Kidney tubule cell (primary cell): ENCODE results near the gene CCDC187.

ENCODE experiments used
- DNase-seq: peaks from one replicate; pipeline ENCODE4 v3.0.0-alpha.2; 2018; ENCODE audit warnings: low spot score

CCDC187 gene

DNA sequence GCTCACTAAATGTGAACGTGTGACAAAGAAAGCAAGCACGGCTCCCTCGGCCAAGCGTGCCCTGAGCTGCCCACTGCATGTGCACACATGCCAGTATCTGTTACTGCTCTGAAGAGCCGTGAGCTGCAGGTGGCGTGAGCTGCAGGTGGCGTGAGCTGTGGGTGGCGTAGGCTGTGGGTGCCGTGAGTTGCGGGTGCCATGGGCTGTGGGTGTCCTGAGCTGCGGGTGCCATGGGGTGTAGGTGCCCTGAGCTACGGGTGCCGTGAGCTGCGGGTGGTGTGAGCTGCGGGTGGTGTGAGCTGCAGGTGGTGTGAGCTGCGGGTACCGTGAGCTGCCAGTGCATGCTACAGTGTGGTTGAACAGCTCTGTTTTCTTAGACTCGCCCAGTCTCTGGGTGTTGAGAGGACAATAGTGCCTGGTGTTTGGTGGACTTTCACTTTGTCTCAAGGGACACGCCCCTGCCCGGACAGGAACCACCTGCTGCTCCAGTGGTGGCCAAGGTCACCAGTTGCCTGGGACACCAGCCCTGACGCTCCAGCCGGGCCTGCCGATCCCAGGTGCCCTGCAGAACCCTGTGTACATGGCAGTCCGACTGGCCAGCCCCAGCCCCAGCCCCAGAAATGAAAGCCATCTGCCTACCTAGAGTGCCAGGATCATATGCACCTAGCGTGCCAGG, 6.7 kb downstream of the CCDC187 start:
- DNase-seq: peak; percentile 39

DNA sequence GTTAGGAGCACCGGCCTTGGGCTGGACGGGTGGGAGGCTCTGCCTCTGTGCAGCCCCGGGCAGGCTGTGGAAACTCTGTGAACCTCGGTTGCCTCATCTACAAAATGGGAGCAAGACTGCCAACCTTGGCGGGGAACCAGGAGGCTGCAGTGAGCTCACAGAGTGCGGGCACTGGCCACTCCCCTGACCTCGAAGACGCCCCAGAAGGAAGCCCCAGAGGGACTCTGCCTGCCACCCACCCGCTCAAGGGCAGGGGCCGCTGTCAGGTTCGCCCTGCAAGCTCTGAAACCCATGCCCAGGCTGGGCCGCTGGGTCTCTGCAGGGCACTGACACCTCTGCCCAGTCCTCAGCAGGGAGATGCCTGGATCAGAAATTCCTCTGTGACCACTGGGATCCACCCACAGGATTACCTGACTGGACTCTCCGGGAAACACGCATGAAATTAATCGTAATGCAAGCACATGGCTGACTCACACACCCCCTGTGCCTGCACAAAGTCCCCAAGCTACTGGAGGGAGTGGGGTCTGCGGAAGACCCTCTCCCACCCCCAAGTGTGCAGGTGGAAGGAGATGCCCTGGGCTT, 7.4 kb downstream of the CCDC187 start:
- peak; percentile 55 for DNase-seq

DNA sequence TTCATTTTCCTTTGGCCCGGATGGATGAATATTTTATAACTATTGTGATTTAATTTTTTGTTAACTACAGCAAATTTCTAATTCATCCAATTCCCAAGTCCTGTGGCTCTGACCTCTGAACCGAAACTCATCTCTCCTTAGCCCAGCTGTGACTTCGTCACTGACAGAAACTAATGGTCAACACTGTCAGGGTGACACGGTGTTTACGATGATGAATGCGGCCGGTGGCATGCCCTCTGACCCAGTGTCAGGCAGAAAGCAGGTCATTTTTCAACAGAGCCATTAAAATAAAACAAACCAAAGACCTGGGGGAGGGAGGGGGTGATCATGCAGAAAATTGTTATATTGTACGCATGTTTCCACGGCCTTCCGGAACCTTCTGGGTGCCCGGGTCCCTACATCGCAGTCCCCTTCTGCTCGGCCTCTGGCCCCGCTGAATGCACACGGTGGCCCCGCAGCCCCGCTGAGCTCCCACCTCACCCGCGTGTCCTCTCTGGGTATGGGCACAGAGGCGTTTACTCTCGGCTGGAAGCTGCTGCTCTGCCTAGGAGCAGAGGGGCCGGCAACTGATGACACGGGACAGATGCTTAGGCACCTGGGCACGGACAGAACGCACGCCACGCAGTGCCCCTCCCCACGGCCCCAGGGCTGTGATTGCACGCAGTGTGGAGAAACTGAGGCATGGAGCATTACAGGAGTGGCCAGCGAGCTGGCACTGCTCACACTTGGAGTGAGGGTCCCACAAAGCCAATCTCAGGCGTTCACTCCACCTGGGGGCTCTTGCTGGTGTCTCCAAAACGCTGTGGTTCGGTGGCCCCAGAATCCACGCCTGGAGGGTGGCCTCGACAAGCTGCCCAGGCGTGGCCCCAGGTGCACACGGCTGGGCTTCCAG, 8.1 kb downstream of the CCDC187 start:
- DNase-seq: peak; percentile 65

DNA sequence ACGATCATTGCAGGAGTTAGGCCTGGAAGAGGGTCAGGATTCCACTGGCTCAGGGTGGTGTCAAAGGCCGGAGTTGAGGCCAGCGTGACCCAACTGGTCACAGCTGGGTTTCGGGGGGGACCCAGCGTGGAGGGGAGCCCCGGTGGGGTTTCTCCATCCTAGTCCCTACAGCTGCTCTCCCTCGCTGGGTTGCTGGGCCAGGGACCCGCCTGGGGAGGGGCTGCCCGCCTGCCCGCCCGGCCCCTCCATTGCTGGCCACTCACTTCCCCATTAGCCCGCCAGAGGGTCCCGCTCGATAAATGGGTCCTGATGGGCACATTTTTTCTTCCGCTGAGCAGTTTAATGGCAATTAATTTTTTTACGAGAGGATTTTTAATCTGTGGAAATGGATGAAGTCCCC, 8.8 kb downstream of the CCDC187 start:
- no peak for DNase-seq

DNA sequence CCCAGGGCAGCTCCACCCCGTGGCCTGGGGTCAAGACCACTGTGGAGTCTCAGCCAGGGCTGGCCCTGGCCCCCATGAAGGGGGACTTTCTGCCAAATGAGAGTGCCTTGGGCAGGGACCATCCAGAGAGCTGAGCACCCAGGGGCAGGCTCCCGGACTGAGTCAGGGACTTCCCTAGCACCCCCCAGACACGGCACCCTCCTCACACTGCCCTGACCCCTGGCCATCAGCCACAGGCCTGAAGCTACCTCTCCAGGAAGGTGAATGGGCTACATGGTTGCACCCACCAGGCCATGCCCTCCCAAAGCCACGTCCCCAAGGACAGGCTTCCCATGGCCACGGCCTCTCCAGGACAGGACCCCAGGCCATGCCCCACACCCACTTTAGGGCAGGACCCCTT, 9.5 kb downstream of the CCDC187 start:
- DNase-seq: no peak

DNA sequence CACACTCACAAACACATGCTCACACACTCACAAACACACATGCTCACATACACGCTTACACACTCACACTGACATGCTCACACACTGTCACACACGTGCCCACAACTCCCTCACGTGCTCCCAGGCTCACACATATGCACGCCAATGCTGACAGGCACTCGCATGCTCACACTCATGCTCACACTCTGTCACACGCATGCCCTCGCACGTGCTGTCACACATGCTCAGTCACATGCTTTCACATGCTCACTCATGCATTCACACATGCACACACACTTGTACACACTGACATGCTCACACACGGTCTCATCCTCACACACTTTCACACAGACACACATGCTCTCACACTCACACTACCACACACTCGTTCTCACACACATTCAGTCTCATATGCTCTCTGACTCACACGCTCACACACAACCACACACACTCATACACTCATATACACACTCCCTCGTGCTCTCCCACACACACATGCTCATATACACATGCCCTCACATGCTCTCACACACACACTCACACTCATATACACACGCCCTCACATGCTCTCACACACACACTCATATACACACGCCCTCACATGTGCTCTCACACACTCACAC, 10.3 kb downstream of the CCDC187 start:
- no peak for DNase-seq

DNA sequence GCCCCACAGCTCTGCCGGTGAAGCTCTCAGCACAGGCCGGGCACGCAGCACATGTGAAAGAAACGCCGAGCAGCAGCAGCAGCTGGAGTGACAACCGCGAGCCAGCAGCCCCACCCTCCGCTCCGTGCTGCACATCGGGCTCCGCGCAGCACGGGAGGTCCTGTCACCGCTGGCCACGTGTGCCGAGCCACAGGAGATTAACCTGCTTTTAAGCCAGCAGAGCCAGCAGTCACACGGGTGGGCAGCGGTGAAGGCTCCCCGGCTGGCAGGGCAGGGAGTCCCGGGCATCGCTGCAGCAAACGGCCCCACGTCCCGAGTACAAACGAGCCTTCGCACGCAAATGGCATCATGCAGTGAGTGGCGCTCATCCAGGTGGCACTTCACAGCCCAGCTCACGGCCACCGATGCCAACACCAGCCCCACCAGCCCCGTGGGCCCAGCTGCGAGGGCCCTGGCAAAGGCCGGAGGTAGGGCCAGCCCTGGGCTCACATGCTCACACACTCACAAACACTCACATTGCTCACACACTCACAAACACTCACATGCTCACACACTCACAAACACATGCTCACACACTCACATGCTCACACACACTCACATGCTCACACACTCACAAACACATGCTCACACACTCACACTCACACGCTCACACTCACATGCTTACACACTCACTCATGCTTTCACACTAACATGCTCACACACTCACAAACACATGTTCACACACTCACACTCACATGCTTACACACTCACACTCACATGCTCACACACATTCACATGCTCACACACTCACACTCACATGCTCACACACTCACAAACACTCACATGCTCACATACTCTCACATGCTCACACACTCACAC, 11.1 kb downstream of the CCDC187 start:
- DNase-seq: no peak

DNA sequence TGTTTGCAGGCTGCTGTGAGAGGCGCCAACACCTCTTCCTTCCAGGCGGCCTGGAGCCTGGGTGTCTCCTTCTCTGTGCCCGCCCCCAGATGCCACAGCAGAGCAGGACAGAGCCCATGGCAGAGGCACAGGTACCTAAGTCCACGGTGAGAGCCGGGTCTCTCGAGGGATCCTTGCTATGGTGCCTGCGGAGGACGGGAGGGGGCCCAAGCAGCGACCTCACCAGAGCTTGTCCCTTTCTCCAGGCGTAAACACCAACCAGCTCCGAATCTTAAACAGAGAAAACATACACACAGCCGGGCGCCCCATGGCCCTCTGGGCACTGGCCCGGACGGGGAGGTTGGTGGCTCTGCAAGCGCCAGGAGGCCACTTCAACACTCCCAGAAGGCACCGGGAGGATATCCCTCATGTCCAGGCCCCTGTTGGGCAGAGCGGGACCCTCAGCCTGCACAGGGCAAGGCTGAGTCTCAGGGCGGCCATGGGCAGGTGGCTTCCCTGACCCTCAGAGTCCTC, 11.8 kb downstream of the CCDC187 start:
- no peak for DNase-seq

DNA sequence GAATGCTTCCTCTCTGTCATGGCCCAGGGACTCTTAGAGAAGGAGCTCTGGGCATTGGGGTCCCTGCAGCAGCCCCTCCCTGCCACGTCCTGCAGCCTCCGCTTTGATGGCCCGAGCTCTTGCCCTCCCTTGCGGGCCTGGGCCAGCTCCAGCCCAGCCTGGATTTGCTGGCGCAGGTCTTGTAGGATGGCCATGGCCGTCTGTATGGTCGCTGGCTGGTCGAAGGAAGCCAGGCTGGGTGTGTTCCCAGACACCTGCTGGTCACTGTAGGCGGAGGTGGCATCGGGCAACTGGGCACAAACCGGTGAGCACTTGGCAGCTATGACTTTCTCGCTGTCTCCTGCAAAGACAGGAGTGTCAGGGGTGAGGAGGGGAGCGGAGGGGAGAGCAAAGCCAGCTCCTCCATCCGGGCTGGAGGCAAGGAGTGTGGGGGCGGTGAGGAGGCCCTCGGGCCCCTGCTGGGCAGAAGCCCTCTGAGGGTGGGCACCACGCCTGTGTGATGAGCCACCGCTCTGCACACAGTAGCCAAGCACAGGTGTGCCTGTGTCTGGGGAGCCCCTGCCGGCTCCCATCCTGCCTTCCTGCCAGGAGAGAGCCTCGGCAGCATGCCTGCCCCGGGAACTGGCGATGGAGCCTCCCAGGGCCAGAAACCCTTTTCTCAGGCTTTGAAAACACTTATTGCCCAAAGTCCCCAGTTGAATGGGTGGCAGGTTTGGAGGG, 12.4 kb downstream of the CCDC187 start:
- DNase-seq: no peak

DNA sequence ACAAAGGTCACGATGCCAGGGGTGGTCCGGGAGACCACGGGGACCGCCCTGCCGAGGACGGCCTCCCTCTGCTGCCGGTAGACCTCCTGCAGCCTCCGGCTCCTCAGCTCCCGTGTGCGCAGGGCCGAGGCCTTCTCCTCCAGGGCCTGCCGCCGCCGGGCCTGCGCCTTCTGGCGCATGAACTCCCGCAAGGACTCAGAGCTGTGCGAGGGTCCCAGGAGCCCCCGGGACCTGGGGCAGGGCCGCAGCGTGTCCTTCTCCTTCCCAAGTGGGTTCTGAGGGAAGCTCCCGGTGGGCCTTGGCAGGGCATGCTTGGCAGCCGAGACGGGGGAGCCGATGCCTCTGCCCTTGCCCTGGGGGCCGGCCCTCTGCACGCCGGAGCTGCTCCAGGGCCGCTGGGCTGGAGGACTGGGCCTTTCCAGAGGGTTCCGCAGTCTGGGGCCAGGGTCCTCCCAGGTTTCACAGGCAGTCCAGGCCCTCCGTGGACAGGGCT, 13.3 kb downstream of the CCDC187 start:
- DNase-seq: no peak

DNA sequence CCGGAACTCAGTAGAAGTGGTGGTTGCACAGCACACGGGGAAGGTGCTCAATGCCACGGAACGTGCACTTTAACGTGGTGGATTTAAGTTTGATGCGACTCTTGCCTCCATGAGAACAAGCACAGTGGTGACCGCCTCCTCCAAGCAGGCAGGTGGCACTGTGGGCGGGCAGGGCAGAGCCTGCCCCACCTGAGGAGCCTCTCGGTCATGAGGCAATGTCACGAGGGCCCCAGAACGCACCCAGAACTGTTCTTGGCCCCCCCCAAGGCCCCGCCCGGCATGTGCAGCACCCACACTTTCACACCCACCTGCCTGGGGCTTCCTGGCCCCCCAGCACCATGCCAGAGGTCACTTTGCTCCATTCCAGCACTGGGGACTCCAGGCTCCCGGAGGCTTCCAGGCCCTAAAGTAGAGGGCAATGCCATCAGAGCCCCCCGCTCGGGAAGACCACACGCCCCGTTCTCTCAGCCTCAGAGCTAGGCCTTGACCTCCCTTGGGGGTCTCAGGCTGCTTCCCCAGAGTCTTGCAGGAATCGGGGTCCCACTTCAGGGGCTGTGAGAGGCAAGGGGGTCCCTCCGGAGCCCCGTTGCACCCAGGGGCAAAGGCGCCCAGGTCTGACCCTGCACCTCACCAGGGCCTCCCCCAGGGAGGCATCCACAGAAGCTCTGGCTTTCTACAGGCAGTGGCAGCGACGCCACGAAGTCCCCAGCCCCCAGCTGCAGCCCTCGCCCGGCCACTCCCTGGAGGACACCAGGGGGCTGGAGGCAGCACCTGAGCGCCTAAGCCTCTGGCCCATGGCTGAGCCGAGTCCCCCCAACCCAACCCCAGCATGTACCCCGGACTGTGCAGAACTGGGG, 14.0 kb downstream of the CCDC187 start:
- DNase-seq: no peak

DNA sequence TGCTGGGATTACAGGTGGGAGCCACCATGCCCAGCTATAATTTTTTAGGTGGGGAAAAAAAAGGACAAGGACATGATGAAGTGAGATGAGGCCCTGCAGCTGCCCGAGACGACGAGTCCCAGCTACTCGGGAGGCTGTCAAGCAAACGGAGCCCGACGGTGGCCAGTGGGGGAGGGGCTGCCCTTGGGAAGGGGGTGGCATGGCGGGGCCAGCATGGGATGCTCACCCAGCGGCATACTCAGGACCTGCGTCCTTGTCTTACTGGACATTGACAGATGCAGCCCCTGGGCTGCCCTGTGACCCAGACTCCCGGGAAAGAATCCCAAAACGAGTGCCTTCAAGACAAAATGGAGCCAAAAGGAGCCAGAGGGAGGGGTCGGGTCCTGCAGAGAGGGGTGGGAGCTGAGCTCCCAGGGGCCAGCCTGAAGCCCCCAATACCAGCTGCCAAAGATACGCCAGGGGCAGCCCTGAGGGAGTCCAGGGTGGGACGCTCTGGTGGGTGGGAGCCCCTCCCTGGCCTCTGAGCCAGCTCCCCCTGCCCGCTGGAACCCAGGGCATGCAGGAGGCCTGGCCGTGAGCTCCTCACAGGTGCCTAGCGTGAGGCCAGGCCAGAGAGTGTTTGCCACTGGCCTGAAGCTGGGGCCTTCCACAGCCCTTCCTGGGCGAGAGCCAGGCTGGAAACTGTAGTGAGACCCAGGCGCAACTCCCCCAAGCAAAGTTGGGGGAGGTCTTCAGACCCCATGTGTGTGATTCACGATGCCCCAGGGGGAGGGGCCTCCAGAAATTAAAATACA, 15.7 kb downstream of the CCDC187 start:
- no peak for DNase-seq

DNA sequence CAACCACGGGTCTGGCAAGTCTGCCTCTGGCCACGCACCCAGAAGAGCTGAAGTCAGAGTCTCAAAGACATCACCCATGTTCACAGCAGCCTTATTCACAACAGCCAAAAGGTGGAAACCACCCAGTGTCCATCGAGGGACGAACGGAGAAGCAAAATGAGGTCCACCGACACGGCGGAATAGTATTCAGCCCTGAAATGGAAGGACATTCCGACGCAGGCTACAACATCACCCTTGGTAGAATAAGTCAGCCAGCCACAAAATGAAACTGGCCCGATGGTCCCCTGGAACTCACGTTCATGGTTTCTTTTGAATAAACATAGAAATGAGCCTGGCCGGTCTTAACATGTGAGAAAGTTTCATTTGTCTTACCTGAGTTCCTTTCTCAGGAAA, 16.9 kb downstream of the CCDC187 start:
- no peak for DNase-seq

DNA sequence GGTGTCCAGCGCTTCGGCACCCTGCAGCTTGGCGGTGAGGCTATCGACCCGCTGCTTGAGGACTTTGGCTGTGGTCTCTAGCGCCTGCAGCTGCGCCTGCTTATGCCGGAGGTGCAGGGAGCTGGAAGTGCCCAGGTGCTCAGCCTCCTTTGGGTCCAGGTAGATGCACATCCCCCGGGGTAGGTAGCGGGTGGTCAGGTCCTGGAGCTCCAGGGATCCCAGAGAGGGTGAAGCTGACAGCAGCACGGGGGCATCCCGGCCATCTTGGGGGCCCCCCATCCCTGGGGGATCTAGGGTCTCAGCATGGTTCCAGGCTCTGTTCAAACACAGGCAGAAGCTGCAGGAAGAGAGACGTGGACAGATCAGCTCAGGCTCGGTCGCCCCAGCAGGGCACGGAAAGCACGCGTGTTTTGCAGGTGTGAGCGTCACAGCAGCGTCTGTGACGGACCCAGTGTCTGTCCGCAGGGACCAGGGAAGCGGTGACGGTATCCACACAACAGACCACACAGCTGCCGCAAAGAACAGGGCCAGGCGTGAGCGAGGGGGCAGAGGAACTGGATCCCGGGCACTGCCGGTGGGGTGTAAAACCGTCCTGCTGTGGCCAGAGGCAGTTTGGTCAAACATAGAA, 17.4 kb downstream of the CCDC187 start:
- no peak for DNase-seq

DNA sequence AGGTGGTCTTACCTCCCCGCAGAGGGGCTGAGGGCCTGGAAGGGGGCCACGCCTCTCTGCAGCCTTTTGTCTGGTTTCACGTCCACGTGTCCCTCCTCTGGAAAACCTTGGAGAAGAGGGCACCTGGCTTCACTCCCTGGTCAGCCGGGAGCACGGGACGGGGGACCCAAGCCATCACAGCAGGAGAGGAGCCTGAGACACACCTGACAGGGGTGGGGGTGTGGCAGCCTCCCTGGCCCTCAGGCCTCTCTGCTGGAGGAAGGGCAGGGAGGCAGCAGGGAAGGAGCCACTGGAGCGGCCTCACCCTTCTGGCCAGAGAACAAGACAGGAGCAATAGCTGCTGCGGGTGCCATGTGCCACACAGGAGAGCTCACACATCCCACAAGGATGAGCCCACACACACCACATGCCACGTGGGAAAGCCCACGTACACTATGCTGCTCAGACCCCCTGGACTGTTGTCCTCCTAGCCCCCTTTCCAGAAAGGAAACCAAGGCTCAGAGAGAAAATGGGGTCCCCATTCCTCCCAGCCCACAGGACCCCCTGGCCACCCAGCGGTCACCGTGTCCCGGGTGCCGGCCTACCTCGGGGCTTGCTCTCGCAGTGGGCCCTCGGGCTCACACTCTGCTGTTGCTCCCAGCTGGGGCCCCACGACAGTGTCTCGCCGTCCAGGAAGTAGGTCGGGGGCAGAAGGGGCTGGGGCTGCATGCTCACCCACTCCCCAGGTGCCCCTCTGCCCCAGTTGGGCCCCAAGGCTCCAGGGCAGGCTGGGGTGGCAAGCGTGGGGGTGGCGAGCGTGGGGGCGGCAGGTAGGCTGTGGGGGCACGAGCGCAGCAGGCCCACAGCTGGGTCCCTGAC, 18.2 kb downstream of the CCDC187 start:
- no peak for DNase-seq

DNA sequence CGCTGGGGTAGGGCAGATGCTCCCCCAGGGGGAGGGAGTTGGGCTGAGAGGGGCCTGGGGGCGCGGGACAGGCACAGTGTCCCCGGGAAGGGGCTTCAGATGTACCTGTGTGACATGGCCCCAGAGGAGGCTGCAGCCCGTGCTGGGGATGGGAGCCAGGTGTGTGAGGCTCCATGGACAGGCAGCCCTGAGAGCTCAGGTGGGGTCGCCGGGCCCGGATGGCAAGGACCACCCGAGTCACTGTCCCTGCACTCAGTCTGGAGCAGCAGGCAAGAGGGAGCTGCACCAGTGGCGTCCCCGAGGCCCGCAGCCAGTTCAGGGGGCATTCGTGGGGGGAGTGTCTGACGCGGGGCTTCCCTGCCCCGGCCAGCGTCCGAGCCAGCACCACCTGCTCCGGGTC, 18.9 kb downstream of the CCDC187 start:
- no peak for DNase-seq

DNA sequence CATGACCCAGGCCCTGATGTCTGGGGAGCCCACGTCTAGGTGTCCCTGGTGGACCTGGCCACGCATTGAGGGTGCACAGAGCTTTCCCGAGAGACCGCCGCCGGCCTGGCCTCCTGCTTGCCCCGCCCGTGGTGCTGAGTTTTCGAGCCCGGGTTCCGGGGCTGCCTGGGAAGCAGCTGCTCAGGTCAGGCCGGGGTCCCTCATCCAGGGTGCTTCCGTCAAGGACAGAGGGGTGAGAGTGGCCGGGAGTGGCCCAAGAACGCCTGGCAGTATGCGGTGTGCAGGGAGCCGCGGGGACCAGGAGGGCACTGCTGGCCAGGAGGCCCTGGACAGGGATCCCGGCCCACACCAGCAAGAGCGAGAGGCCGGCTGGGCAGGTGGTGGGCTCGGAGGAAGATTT, 19.6 kb downstream of the CCDC187 start:
- no peak for DNase-seq
